A673 (cell line): Measurements from ENCODE around the gene TLE3. TPM values are rescaled to one million over a fixed set of nuclear protein-coding genes. Genes with fewer than 3 reads are reported as not detected.

Experiments
- BruUV-seq: library from RNA; stranded (reverse); fragments of 400-500 nt; replicated peaks from 2 replicates; lab custom pipeline; 2021; lab: Mats Ljungman, UMichigan
- CTCF ChIA-PET: fragments of 300-600 bp; sonication (Branson Sonifier 250); formaldehyde crosslinking; loops from one replicate; lab custom pipeline; 2022; ENCODE audit warnings: antibody characterized with exemption; lab: Charles Lee
- POLR2A ChIA-PET: fragments of 300-600 bp; sonication (Branson Sonifier 250); formaldehyde crosslinking; loops from one replicate; lab custom pipeline; 2022; ENCODE audit warnings: antibody characterized with exemption; ENCODE audit not compliant: low non-redundant PET; lab: Charles Lee
- DNase-seq: peaks from one replicate; pipeline ENCODE4 v3.0.0-alpha.2; 2015; ENCODE audit warnings: low spot score
- H3K27ac ChIP-seq: fragments of 200-600 bp; sonication (generic); 2 replicates; pipeline ENCODE4 v1.5.1; 2016; ENCODE audit warnings: mixed run types, low read depth, mild to moderate bottlenecking, mixed read lengths, antibody characterized with exemption, low read length; ENCODE audit not compliant: poor library complexity, severe bottlenecking
- H3K27me3 ChIP-seq: fragments of 200-600 bp; sonication (generic); replicated peaks from 2 replicates; pipeline ENCODE4 v1.6.1; 2017; ENCODE audit warnings: mixed run types, low read depth, mild to moderate bottlenecking, mixed read lengths, antibody characterized with exemption, low read length; ENCODE audit not compliant: insufficient read depth, poor library complexity
- H3K36me3 ChIP-seq: fragments of 200-600 bp; sonication (generic); 2 replicates; pipeline ENCODE4 v1.6.1; 2016; ENCODE audit warnings: mixed run types, mild to moderate bottlenecking, mixed read lengths, antibody characterized with exemption, low read length; ENCODE audit not compliant: insufficient read depth, poor library complexity, severe bottlenecking
- H3K4me1 ChIP-seq: fragments of 200-600 bp; sonication (generic); 2 replicates; pipeline ENCODE4 v1.6.1; 2017; ENCODE audit warnings: mixed run types, mild to moderate bottlenecking, mixed read lengths, antibody characterized with exemption, low read length; ENCODE audit not compliant: insufficient read depth, poor library complexity, severe bottlenecking
- H3K4me3 ChIP-seq: fragments of 200-600 bp; sonication (generic); 2 replicates; pipeline ENCODE4 v1.5.1; 2016; ENCODE audit warnings: low read depth, mixed run types, mild to moderate bottlenecking, mixed read lengths, low read length; ENCODE audit not compliant: poor library complexity, severe bottlenecking
- H3K9me3 ChIP-seq: fragments of 200-600 bp; sonication (generic); 2 replicates; pipeline ENCODE4 v1.6.1; 2016; ENCODE audit warnings: mixed run types, low read depth, mild to moderate bottlenecking, mixed read lengths, antibody characterized with exemption, low read length; ENCODE audit not compliant: poor library complexity, severe bottlenecking
- CTCF ChIP-seq: fragments of 300-800, 200-600 bp; sonication (generic); conservative IDR thresholded peaks from 2 replicates; pipeline ENCODE4 v1.5.1; 2017; ENCODE audit warnings: low read depth, mild to moderate bottlenecking, antibody characterized with exemption, low read length, moderate library complexity, mixed read lengths
- EZH2 ChIP-seq: fragments of 200-600 bp; sonication (generic); IDR thresholded peaks from 2 replicates; pipeline ENCODE4 v1.6.1; 2017; ENCODE audit warnings: borderline replicate concordance, low read depth, mild to moderate bottlenecking, mixed read lengths, antibody characterized with exemption, low read length; ENCODE audit not compliant: poor library complexity, severe bottlenecking
- intact Hi-C: fragments of 100-400 bp; cut with micrococcal nuclease; formaldehyde crosslinking; loops from one replicate; pipeline ENCODE4 v1.10.0; 2022; ENCODE audit not compliant: unreplicated experiment
- total RNA-seq: library from RNA; stranded (reverse); gene quantifications from 2 replicates; pipeline ENCODE4 v1.2.3, GENCODE V29; 2021

TLE3 gene
- total RNA-seq, 1 experiment from 2014 or later: 90.4 TPM

DNA sequence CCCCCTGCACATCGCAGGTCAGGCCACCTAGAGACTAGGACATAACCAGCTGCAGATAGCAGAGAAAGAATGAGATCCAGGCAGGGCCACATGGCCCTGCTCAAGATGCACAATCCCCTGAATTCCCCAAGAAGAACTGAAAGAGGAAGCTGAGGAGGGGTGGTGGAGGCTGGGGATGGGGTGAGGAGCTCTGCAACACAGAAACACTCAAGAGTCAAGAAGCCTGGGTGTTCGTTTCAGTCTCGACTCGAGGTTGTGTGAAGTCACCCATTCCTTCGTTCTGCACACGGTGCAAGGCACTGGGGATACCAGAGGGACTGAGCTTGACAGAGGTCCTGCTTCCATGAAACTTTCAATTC lies 62.0 kb downstream of the TLE3 start:
- Histone ChIP-seq H3K27ac (no peak overlapping the region), H3K27me3 (no peaks in the 10 kb centered on the region), H3K9me3 (no peaks in the 10 kb centered on the region), H3K36me3 (no peaks in the 10 kb centered on the region), H3K4me1 (peaks cover 17% of the 10 kb centered on the region), H3K4me3 (no peak overlapping the region)
- intact Hi-C loops: no loop called here
- BruUV-seq: no TSS peak
- CTCF ChIA-PET: no interaction called here
- no peak for TF ChIP-seq EZH2
- no peak for TF ChIP-seq CTCF
- POLR2A ChIA-PET: no interaction called here
- no peak for DNase-seq

DNA sequence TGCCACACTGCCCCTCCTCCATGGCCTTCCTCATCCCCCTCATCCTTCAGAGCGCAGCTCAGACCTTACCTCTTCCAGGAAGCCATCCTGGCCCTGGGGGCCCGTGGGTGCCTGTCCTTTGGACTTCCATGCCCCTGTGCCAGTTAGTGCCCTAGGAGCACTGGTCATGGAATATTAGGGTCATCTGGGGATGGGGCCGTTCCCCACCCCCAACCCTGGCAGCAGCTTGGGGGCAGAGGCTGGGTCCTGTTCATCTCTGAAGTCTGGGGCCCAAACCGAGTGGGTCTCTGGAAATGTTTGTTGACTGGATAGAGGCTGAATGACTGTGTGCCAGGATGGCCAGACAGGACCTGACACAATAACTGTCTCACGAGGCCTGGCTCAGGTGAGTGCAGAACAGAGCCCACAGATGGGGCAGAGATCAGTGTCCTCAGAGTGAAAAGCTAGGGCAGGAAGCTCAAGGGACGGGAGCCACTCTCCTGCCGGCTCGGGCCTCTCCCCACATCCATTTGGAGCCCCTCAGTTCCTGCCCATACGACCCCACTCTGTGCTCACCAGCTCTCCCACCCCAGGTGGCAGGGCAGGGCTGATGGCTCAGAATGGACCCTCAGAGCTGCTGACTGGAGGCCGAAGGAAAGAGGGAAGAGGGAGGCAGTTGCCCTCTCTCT lies 62.5 kb downstream of the TLE3 start:
- Histone ChIP-seq H3K9me3 (no peaks in the 10 kb centered on the region), H3K4me3 (no peak overlapping the region), H3K36me3 (no peaks in the 10 kb centered on the region), H3K27ac (no peak overlapping the region), H3K4me1 (peaks cover 17% of the 10 kb centered on the region), H3K27me3 (no peaks in the 10 kb centered on the region)
- no peak for TF ChIP-seq CTCF
- no peak for TF ChIP-seq EZH2
- BruUV-seq: no TSS peak
- ChIA-PET POLR2A (interaction anchor here (0.8 kb wide), 1 partner anchor 27 kb away, joined by 3 read pairs; no protein-coding TSS in a partner anchor), CTCF (no interaction called here)
- DNase-seq: no peak
- intact Hi-C loops: no loop called here

GRCh38 chr15:70034596-70034995 lies 63.1 kb downstream of the TLE3 start:
- Histone ChIP-seq H3K27me3 (no peaks in the 10 kb centered on the region), H3K4me3 (no peak overlapping the region), H3K36me3 (no peaks in the 10 kb centered on the region), H3K27ac (no peak overlapping the region), H3K4me1 (peaks cover 17% of the 10 kb centered on the region), H3K9me3 (no peaks in the 10 kb centered on the region)
- no TSS peak for BruUV-seq
- ChIA-PET CTCF (no interaction called here), POLR2A (interaction anchor here (0.8 kb wide), 1 partner anchor 28 kb away, joined by 3 read pairs; no protein-coding TSS in a partner anchor)
- intact Hi-C loops: no loop called here
- TF ChIP-seq CTCF (no peak), EZH2 (no peak)
- DNase-seq: no peak
